ENCODE results near the gene STK17B. TPM values are rescaled to one million over a fixed set of nuclear protein-coding genes. Genes with fewer than 3 reads are reported as not detected.

STK17B gene
- 246 and 248 TPM in 2 replicates for polyA plus RNA-seq

DNA sequence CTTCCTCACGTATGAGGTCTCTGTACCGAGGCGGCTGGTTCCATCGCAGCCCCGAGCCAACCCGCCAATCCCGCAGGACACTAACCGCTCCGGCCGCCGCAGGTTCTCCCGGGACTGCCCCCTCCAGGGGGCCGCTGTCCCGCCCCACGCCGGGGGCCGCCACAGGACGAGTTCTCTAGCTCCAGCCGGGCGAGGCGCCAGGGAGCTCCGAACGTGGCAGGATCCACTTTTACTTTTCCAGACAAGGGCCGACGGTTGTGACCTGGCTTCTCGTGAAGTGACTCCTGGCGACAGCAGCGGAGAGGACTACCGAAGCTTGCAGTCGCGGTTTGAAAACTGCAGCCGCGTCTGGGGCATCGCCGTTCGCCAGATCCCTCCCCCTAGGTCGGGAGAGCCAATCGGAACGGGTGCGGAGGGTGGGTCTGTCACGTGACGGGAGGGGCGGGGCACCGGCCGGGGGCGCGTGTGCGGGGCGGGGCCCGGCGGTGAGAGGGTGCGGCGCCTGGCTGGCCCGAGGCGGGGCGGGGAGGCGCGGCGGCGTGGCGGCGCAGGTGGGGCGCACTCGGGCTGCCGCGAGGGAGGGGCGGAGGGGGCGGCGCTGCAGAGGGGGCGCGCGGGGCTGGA lies at the start of gene STK17B:
Gene STK17B, minus strand, starts transcription at position 331 of the 624 bp plus-strand sequence. CDS start 8,195 bp downstream, outside the sequence.

Other genes starting within 250 kb of the STK17B start
- 2.3 and 3.9 TPM in 2 replicates for gene DNAH7, start 102.7 kb downstream of the STK17B start, polyA plus RNA-seq